GM23248 (cell line): Measurements from ENCODE around the gene MPZL1.

Experiments used
- EZH2 ChIP-seq: fragments of 200-600 bp; sonication (generic); IDR thresholded peaks from 2 replicates; pipeline ENCODE4 v1.6.1; 2018; ENCODE audit warnings: antibody characterized with exemption, mild to moderate bottlenecking; ENCODE audit not compliant: insufficient read depth, poor library complexity, severe bottlenecking
- EZH2phosphoT487 ChIP-seq: fragments of 200-600 bp; sonication (generic); IDR thresholded peaks from 2 replicates; pipeline ENCODE4 v1.6.1; 2018; ENCODE audit warnings: antibody characterized with exemption, moderate library complexity, mild to moderate bottlenecking, low read depth; ENCODE audit not compliant: insufficient read depth

- TF ChIP-seq EZH2 (no peak), EZH2phosphoT487 (no peak)
Observed at GRCh38 chr1:167752219-167752985, 30.6 kb downstream of the MPZL1 start.
